ENCODE measurements around the gene SLC25A34. TPM values are rescaled to one million over a fixed set of nuclear protein-coding genes. Genes with fewer than 3 reads are reported as not detected.
"Not testable (repeated sequence)": the region's sequence is repeated elsewhere in the genome, so short reads cannot be mapped to it uniquely, and the experiment has no call there.

The SLC25A34 gene
- polyA plus RNA-seq, 1 experiment, result 0.46 TPM

GRCh38 chr1:15692121-15692682 is 43.9 kb upstream of the SLC25A34 start:
- POLR2A ChIA-PET, result interaction anchor here (1.0 kb wide), 1 partner anchor 11 kb away, joined by 6 read pairs; no protein-coding TSS in a partner anchor

GRCh38 chr1:15693371-15693770 is 42.7 kb upstream of the SLC25A34 start:
- Histone ChIP-seq H3K27ac (ENCODE audit: low read depth, low read length) (no peak overlapping the region), H3K9me3 (ENCODE audit: control insufficient read depth, insufficient read depth, low read length) (no peaks in the 10 kb centered on the region), H3K4me3 (ENCODE audit: low read depth, low read length) (no peak overlapping the region), H3K27me3 (ENCODE audit: control insufficient read depth, insufficient read depth, low read length) (no peaks in the 10 kb centered on the region)
- ChIA-PET POLR2A (interaction anchor here (0.7 kb wide), 1 partner anchor 9 kb away, joined by 4 read pairs; no protein-coding TSS in a partner anchor), CTCF (no interaction called here)
- no peak for DNase-seq (ENCODE audit: low read depth, low spot score)
- no peak for TF ChIP-seq CTCF (IDR thresholded peaks at IDR 0.05; ENCODE audit: low read depth, low read length)

More at GRCh38 chr1:15692121-15692682, 43.9 kb upstream of the SLC25A34 start:
- CTCF ChIA-PET, result no interaction called here
- no peak for DNase-seq (ENCODE audit: low read depth, low spot score)
- Histone ChIP-seq H3K27ac (ENCODE audit: low read depth, low read length) (no peak overlapping the region), H3K27me3 (ENCODE audit: control insufficient read depth, insufficient read depth, low read length) (no peaks in the 10 kb centered on the region), H3K4me3 (ENCODE audit: low read depth, low read length) (no peak overlapping the region), H3K9me3 (ENCODE audit: control insufficient read depth, insufficient read depth, low read length) (no peaks in the 10 kb centered on the region)
- TF ChIP-seq CTCF (IDR thresholded peaks at IDR 0.05; ENCODE audit: low read depth, low read length), result no peak

- no peak for DNase-seq (ENCODE audit: low read depth, low spot score)
- no peak overlapping the region for H3K27ac ChIP-seq (ENCODE audit: low read depth, low read length)
- H3K9me3 ChIP-seq (ENCODE audit: control insufficient read depth, insufficient read depth, low read length), result no peaks in the 10 kb centered on the region
- TF ChIP-seq CTCF (IDR thresholded peaks at IDR 0.05; ENCODE audit: low read depth, low read length), result no peak
- H3K4me3 ChIP-seq (ENCODE audit: low read depth, low read length), result no peak overlapping the region
- H3K27me3 ChIP-seq (ENCODE audit: control insufficient read depth, insufficient read depth, low read length), result no peaks in the 10 kb centered on the region
- CTCF ChIA-PET, result interaction anchor here (0.5 to 0.9 kb wide), 2 partner anchors 11 to 43 kb away, joined by 3 to 7 read pairs; no protein-coding TSS in a partner anchor
- POLR2A ChIA-PET, result no interaction called here
These were observed 39.0 kb upstream of the SLC25A34 start for GRCh38 chr1:15696956-15697521.

GRCh38 chr1:15698201-15698600 is 37.9 kb upstream of the SLC25A34 start:
- POLR2A ChIA-PET, result no interaction called here
- Histone ChIP-seq H3K27me3 (ENCODE audit: control insufficient read depth, insufficient read depth, low read length) (no peaks in the 10 kb centered on the region), H3K27ac (ENCODE audit: low read depth, low read length) (no peak overlapping the region), H3K4me3 (ENCODE audit: low read depth, low read length) (no peak overlapping the region), H3K9me3 (ENCODE audit: control insufficient read depth, insufficient read depth, low read length) (no peaks in the 10 kb centered on the region)
- CTCF ChIA-PET, result interaction anchor here (0.9 kb wide), 1 partner anchor 42 kb away, joined by 3 read pairs; no protein-coding TSS in a partner anchor
- no peak for DNase-seq (ENCODE audit: low read depth, low spot score)
- no peak for TF ChIP-seq CTCF (IDR thresholded peaks at IDR 0.05; ENCODE audit: low read depth, low read length)

GRCh38 chr1:15699321-15699720 is 36.7 kb upstream of the SLC25A34 start:
- DNase-seq (ENCODE audit: low read depth, low spot score); CTCF ChIA-PET; H3K27ac ChIP-seq (ENCODE audit: low read depth, low read length); H3K27me3 ChIP-seq (ENCODE audit: control insufficient read depth, insufficient read depth, low read length); H3K9me3 ChIP-seq (ENCODE audit: control insufficient read depth, insufficient read depth, low read length); H3K4me3 ChIP-seq (ENCODE audit: low read depth, low read length): not testable (repeated sequence)
- POLR2A ChIA-PET, result interaction anchor here (0.6 kb wide), 1 partner anchor 15 kb away, joined by 3 read pairs; no protein-coding TSS in a partner anchor

Measured in AG04450 (cell line).